Heart left ventricle (tissue), 13 donors: Measurements from ENCODE around the gene RNF150.

Experiments
- POLR2A ChIP-seq, 2 donors: fragments of 450-650 bp; IDR thresholded peaks; one replicate each; pipeline ENCODE4 v1.6.1; 2017; ENCODE audit warnings: antibody characterized with exemption in 2 of 2, mild to moderate bottlenecking in 2 of 2, moderate library complexity in 2 of 2
- TF ChIP-seq, protein P1 (sequence below), 12 donors: fragments of 200-600 bp; sonication (generic) in 4 of 12; IDR thresholded peaks; one replicate each; pipeline versions ENCODE4 v1.5.0 to v1.8.0; 2018 to 2022; ENCODE audit warnings: antibody characterized with exemption in 12 of 12, mild to moderate bottlenecking in 5 of 12
- donor health status: ischemic (EF 13 %, LVEDD 7.1; RV severe dilation, severe dysfunction).
- donor health status: DM: no; HTN: yes; CAD: no.
- donor health status: DM: no; HTN: no; CAD: no.
- donor health status: ischemic (EF 25% LVEDD 6.9; RV normal size, moderate dysfunction).
- donor health status: ischemic (EF 25% LVEDD 5.7; RV mildly dilated, moderate dysfunction).
- donor health status: ischemic (EF 35%, LVEDD 5.7; RV mildly dilated, moderate dysfunction).
- donor health status: nonischemic (EF 11% LVEDD 7.7; RV severe dilation, severe dysfunction).
- donor health status: DM: yes; HTN: yes; CAD: no.
- donor health status: PGD.
- donor health status: ischemic (EF 29% LVEDD 5.4; RV normal size, mild dysfunction).
- donor health status: nonischemic (EF 23%, LVEDD 6.1; RV moderate dilation, normal function).

- TF ChIP-seq, protein P1, sequence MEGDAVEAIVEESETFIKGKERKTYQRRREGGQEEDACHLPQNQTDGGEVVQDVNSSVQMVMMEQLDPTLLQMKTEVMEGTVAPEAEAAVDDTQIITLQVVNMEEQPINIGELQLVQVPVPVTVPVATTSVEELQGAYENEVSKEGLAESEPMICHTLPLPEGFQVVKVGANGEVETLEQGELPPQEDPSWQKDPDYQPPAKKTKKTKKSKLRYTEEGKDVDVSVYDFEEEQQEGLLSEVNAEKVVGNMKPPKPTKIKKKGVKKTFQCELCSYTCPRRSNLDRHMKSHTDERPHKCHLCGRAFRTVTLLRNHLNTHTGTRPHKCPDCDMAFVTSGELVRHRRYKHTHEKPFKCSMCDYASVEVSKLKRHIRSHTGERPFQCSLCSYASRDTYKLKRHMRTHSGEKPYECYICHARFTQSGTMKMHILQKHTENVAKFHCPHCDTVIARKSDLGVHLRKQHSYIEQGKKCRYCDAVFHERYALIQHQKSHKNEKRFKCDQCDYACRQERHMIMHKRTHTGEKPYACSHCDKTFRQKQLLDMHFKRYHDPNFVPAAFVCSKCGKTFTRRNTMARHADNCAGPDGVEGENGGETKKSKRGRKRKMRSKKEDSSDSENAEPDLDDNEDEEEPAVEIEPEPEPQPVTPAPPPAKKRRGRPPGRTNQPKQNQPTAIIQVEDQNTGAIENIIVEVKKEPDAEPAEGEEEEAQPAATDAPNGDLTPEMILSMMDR (IDR thresholded peaks at IDR 0.05) = no peak
- no peak for TF ChIP-seq POLR2A (IDR thresholded peaks at IDR 0.05)
These were observed 33.9 kb downstream of the RNF150 start for GRCh38 chr4:141099326-141099725.
